Fibroblast of the aortic adventitia (primary cell): ENCODE data around the gene PCDH9. TPM values are rescaled to one million over a fixed set of nuclear protein-coding genes. Genes with fewer than 3 reads are reported as not detected.

Experiments
- DNase-seq: peaks from one replicate; pipeline ENCODE4 v3.0.0-alpha.2; 2010; ENCODE audit warnings: low read depth
- H3K4me3 ChIP-seq: 2 replicates; pipeline ENCODE4 v1.5.1; 2011; ENCODE audit warnings: low read depth, mild to moderate bottlenecking, control low read depth, low read length, moderate library complexity
- CTCF ChIP-seq: IDR thresholded peaks from 2 replicates; pipeline ENCODE4 v1.5.1; 2011; ENCODE audit warnings: mild to moderate bottlenecking, low read length, control low read depth, inconsistent platforms; ENCODE audit not compliant: insufficient read depth
- total RNA-seq: library from RNA; depleted of rRNA; stranded (reverse); fragments of >200 nt; gene quantifications from 2 replicates; pipeline ENCODE4 v1.2.3, GENCODE V29; 2012; ENCODE audit warnings: low replicate concordance

The PCDH9 gene
- total RNA-seq, 1 donor: 19.0 TPM

GRCh38 chr13:66965181-66965580 lies 265.0 kb downstream of the PCDH9 start:
- DNase-seq: no peak
- no peak for TF ChIP-seq CTCF
- H3K4me3 ChIP-seq: no peak overlapping the region

GRCh38 chr13:66962953-66963352 lies 267.2 kb downstream of the PCDH9 start:
- no peak for DNase-seq
- TF ChIP-seq CTCF: no peak
- H3K4me3 ChIP-seq: no peak overlapping the region

GRCh38 chr13:66958611-66959010 lies 271.5 kb downstream of the PCDH9 start:
- DNase-seq: no peak
- H3K4me3 ChIP-seq: no peak overlapping the region
- TF ChIP-seq CTCF: no peak

- no peak for TF ChIP-seq CTCF
- no peak overlapping the region for H3K4me3 ChIP-seq
- no peak for DNase-seq
Observed at GRCh38 chr13:66952507-66952906, 277.6 kb downstream of the PCDH9 start.

GRCh38 chr13:66951426-66951825 lies 278.7 kb downstream of the PCDH9 start:
- no peak overlapping the region for H3K4me3 ChIP-seq
- no peak for DNase-seq
- no peak for TF ChIP-seq CTCF

- no peak for TF ChIP-seq CTCF
- no peak for DNase-seq
- H3K4me3 ChIP-seq: no peak overlapping the region
Observed at GRCh38 chr13:66950666-66951065, 279.5 kb downstream of the PCDH9 start.

GRCh38 chr13:66948910-66949309 lies 281.2 kb downstream of the PCDH9 start:
- no peak for DNase-seq
- H3K4me3 ChIP-seq: no peak overlapping the region
- no peak for TF ChIP-seq CTCF
